ENCODE measurements around the gene MBNL2. TPM values are rescaled to one million over a fixed set of nuclear protein-coding genes. Genes with fewer than 3 reads are reported as not detected.
A peak's percentile ranks its signal among the peaks of the same experiment; 100 is the strongest.

Gene MBNL2
- total and polyA plus RNA-seq, 4 donors: 13.3 to 108 (median 39.3) TPM

- Histone ChIP-seq H3K9me3 (ENCODE audit: control insufficient read depth in 4 of 4, insufficient read depth in 3 of 4, low read length in 3 of 4) (no peaks in the 10 kb centered on the region), H3K4me1 (ENCODE audit: control insufficient read depth in 5 of 5, insufficient read depth in 5 of 5, low read length in 5 of 5) (peaks cover 36 to 67% (median 57%) of the 10 kb centered on the region in 5 donors), H3K36me3 (ENCODE audit: control insufficient read depth in 4 of 4, insufficient read depth in 4 of 4, low read length in 4 of 4) (peaks cover 0 to 7% (median 3%) of the 10 kb centered on the region in 4 donors), H3K4me3 (no peak overlapping the region), H3K9ac (ENCODE audit: insufficient read depth in 1 of 2, low read length in 2 of 2) (no peak overlapping the region), H3K27ac (ENCODE audit: low read depth in 1 of 2, low read length in 1 of 2) (peak overlapping the region; percentile 77 to 88), H3K27me3 (ENCODE audit: control insufficient read depth in 3 of 3, insufficient read depth in 3 of 3, low read length in 2 of 3) (no peaks in the 10 kb centered on the region)
- no peak for TF ChIP-seq CTCF (IDR thresholded peaks at IDR 0.05; ENCODE audit: control extremely low read depth, extremely low read depth)
- DNase-seq (no peak), ATAC-seq (ENCODE audit: insufficient read depth, low FRiP score) (no peak)
- 60 to 68% methylated on average over 8 of the region's 8 CpGs for WGBS, 2 donors
These were observed 39.9 kb downstream of the MBNL2 start for GRCh38 chr13:97262058-97262457.

GRCh38 chr13:97263160-97263559 lies 41.0 kb downstream of the MBNL2 start:
- no peak for ATAC-seq (ENCODE audit: insufficient read depth, low FRiP score)
- Histone ChIP-seq H3K4me1 (ENCODE audit: control insufficient read depth in 5 of 5, insufficient read depth in 5 of 5, low read length in 5 of 5) (peaks cover 36 to 70% (median 57%) of the 10 kb centered on the region in 5 donors), H3K4me3 (no peak overlapping the region), H3K9me3 (ENCODE audit: control insufficient read depth in 4 of 4, insufficient read depth in 3 of 4, low read length in 3 of 4) (no peaks in the 10 kb centered on the region), H3K27me3 (ENCODE audit: control insufficient read depth in 3 of 3, insufficient read depth in 3 of 3, low read length in 2 of 3) (no peaks in the 10 kb centered on the region), H3K27ac (ENCODE audit: low read depth in 1 of 2, low read length in 1 of 2) (no peak overlapping the region), H3K9ac (ENCODE audit: insufficient read depth in 1 of 2, low read length in 2 of 2) (no peak overlapping the region), H3K36me3 (ENCODE audit: control insufficient read depth in 4 of 4, insufficient read depth in 4 of 4, low read length in 4 of 4) (peaks cover 0 to 9% (median 3%) of the 10 kb centered on the region in 4 donors)
- TF ChIP-seq CTCF (IDR thresholded peaks at IDR 0.05; ENCODE audit: control extremely low read depth, extremely low read depth): no peak
- DNase-seq: no peak
- WGBS, 2 donors: 92 to 97% methylated on average over 1 of the region's 1 CpG

- no peaks in the 10 kb centered on the region for H3K9me3 ChIP-seq (ENCODE audit: control insufficient read depth in 4 of 4, insufficient read depth in 3 of 4, low read length in 3 of 4)
- H3K27ac ChIP-seq (ENCODE audit: low read depth in 1 of 2, low read length in 1 of 2): no peak overlapping the region
- ATAC-seq (ENCODE audit: insufficient read depth, low FRiP score) (no peak), DNase-seq (no peak)
- peaks cover 0 to 10% (median 5%) of the 10 kb centered on the region in 4 donors for H3K36me3 ChIP-seq (ENCODE audit: control insufficient read depth in 4 of 4, insufficient read depth in 4 of 4, low read length in 4 of 4)
- H3K4me3 ChIP-seq: no peak overlapping the region
- no peak for TF ChIP-seq CTCF (IDR thresholded peaks at IDR 0.05; ENCODE audit: control extremely low read depth, extremely low read depth)
- 70 to 87% methylated on average over 3 of the region's 3 CpGs for WGBS, 2 donors
- H3K4me1 ChIP-seq (ENCODE audit: control insufficient read depth in 5 of 5, insufficient read depth in 5 of 5, low read length in 5 of 5): peaks cover 35 to 68% (median 55%) of the 10 kb centered on the region in 5 donors
- no peaks in the 10 kb centered on the region for H3K27me3 ChIP-seq (ENCODE audit: control insufficient read depth in 3 of 3, insufficient read depth in 3 of 3, low read length in 2 of 3)
- H3K9ac ChIP-seq (ENCODE audit: insufficient read depth in 1 of 2, low read length in 2 of 2): no peak overlapping the region
These were observed 42.5 kb downstream of the MBNL2 start for GRCh38 chr13:97264663-97265062.

- H3K4me3 ChIP-seq: no peak overlapping the region
- DNase-seq (peak in 2 of 3 donors; percentile 71), ATAC-seq (ENCODE audit: insufficient read depth, low FRiP score) (peak; percentile 37)
- H3K36me3 ChIP-seq (ENCODE audit: control insufficient read depth in 4 of 4, insufficient read depth in 4 of 4, low read length in 4 of 4): peaks cover 0 to 9% (median 4%) of the 10 kb centered on the region in 4 donors
- peak overlapping the region in 1 of 2 donors; percentile 50 for H3K27ac ChIP-seq (ENCODE audit: low read depth in 1 of 2, low read length in 1 of 2)
- H3K9ac ChIP-seq (ENCODE audit: insufficient read depth in 1 of 2, low read length in 2 of 2): no peak overlapping the region
- peaks cover 27 to 55% (median 38%) of the 10 kb centered on the region in 5 donors for H3K4me1 ChIP-seq (ENCODE audit: control insufficient read depth in 5 of 5, insufficient read depth in 5 of 5, low read length in 5 of 5)
- no peaks in the 10 kb centered on the region for H3K27me3 ChIP-seq (ENCODE audit: control insufficient read depth in 3 of 3, insufficient read depth in 3 of 3, low read length in 2 of 3)
- no peaks in the 10 kb centered on the region for H3K9me3 ChIP-seq (ENCODE audit: control insufficient read depth in 4 of 4, insufficient read depth in 3 of 4, low read length in 3 of 4)
- no peak for TF ChIP-seq CTCF (IDR thresholded peaks at IDR 0.05; ENCODE audit: control extremely low read depth, extremely low read depth)
- 52 to 83% methylated on average over 8 of the region's 8 CpGs for WGBS, 2 donors
These were observed 44.2 kb downstream of the MBNL2 start for GRCh38 chr13:97266332-97266731.
